Hematopoietic multipotent progenitor cell treated with erythropoietin and hydrocortisone succinate and interleukin-3 and kit ligand, for 6 days (in vitro differentiated cells): ENCODE data around the gene FCRL3.

Experiments
- DNase-seq: peaks from one replicate; pipeline ENCODE4 v3.0.0-alpha.2; 2015

FCRL3 gene

DNA sequence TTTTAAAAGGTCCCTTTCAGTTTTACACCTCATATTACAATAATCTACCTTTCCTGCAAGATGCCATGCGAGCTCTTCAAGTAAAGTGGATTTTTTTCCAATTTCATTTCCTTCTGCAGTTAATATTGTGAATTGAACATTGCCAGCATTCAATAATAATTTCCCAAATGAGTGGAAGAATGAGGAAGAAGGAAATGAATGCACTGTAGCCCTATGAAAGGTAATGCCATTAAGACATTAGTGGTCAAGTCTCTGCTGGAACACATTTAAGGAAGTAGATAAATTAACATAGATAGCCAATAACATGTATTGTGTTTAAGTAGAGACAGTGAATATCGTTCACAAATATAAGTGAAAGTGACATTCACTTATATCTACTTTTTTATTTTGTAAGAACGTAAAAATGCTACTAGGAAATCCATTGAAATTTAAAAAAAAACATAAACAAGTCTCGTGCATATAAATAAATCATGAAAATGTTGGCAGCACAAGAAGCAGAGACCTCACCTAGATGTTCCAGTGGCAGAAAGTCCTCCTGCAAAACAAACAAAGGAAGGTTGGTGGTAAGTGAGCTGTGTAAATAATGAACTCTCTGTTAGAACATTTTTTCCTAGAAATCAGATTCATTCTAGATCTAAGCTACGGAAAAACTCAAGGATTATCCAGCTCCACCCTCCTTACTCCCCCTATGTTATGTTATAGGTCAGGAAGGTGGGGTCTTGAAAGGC lies 17.7 kb downstream of the FCRL3 start:
- DNase-seq = no peak

DNA sequence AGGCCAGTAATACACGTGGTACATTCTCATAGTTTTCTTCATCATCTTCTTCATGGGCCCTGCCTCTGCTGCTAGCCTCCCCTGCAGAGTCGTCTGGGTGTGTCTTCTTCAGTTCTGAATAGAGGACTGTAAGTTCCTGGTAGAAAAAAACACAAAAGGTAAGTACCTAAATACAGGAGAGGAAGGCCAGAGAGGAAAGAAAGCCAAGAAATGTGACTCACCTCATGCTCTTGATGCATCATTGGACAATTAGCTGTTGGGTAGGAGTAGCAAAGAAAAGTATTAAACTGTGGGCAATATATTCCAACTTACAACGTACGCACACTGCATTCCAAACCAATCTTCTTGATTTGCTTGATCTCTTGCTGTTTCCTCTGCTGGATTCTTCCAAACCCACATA lies 21.8 kb downstream of the FCRL3 start:
- DNase-seq = no peak

DNA sequence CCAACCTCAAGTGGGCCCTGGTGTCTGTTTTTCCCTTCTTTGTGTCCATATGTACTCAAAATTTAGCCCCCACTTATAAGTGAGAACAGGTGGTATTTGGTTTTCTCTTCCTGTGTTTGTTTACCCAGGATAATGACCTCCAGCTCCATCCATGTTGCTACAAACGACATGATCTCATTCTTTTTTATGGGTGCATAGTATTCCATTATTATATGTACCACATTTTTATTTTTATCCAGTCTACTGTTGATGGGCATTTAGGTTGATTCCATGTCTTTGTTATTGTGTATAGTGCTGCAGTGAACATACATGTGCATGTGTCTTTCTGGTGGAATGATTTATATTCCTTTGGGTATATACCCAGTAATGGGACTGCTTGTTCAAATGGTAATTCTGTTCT lies 27.6 kb downstream of the FCRL3 start:
- DNase-seq = no peak

DNA sequence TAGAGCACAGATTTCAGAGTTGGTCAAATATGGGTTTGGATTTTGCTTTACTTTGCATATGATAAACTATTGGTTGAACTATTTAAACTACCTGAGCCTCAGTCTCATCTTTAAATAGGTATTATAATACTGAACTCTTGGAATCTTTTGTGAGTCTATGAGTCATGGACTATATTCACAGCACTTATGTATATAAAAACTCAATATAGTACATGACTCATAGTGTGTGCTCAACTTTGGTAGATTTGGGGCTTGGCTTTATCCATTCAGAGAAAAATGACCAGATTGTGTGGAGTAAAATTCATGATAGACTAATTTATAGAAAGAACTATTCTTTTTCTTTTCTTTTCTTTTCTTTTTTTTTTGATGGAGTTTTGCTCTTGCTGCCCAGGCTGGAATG lies 28.7 kb downstream of the FCRL3 start:
- no peak for DNase-seq

DNA sequence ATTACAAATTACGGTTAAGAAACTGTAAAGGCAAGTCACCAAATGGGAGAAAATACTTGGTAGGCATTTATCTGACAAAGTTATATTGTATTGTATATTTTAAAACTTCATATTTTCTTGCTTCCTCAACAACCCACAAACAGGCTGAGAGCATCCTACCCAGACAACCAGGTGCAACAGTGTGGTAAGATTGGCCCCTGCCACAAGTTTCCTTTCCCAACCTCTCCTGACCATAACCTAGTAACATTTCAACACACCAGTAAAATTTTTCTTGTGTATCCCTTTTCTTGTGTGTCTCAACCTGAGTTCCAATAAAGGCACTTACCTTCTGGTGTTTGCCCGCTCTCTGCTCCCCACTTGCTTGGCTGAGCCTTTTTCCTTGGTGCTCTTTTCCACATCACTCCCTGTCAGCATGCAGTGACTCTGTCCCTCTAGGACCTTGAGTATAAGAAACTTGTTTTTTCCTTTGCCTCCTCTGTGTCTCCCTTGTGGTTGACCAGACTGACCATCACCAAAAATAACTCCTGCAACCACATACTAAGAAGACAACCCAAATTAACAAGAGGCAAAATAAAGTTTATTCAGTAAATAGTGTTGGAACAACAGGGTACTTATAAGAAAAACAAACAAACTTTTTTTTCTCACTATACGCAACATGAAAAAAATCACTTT lies 40.9 kb downstream of the FCRL3 start:
- DNase-seq = peak; percentile 5

DNA sequence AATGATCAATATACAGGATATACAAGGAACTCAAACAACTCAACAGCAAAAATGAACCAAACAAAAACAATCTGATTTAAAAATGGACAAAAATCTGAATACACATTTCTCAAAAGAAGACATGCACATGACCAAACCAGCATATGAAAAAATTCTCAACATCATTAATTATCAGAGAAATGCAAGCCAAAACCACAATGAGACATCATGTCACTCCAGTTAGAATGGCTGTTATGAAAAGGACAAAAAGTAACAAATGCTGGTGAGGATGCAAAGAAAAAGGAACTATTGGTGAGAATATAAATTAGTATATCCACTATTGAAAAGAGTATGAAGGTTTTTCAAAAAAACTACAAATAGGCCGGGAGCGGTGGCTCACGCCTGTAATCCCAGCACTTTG lies 42.0 kb downstream of the FCRL3 start:
- DNase-seq = no peak

DNA sequence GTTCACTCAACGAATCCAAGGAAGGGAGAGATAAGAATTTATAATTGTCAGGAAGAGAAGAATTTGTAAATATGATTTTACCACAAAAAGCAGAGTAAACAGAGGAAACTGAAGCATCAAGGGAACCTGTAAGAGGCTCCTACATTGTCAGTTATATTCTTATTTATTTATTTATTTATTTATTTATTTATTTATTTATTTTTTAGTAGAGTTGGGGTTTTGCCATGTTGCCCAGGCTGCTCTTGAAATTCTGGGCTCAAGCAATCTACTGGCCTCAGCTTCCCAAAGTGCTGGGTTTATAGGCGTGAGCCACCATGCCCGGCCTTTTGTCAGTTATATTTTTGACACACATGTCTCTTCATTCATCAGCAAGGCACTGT lies 47.1 kb downstream of the FCRL3 start:
- DNase-seq = no peak

DNA sequence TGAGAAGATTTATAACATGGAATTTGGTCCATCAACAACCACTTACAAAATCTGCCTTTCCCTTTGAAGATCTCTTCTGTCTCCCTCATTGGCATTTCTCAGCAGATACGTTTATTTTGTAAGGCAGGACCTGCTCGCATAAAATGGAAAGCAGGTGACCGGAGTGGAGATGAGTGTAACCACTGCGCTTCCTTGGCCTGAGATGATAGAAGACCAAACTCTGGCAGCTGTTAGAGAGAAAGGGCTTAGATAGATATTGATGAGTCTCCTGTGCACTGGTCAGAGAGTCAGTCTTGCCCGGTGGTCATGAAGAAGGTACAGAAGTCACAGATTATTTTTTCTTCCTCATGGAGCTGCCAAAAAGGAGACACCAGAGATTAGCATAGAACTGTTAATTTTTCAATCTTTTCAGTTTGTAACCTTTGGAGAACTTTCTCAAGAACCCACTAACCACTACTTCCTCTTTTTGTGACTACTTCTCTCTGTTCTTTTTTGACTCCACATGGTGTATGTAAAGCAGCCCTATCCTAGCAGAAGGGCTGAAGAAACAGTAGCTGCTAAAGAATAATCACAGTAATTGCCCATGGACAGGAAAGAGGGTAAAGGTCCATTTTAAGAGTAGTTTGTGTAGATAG lies 47.6 kb downstream of the FCRL3 start:
- peak; percentile 76 for DNase-seq

DNA sequence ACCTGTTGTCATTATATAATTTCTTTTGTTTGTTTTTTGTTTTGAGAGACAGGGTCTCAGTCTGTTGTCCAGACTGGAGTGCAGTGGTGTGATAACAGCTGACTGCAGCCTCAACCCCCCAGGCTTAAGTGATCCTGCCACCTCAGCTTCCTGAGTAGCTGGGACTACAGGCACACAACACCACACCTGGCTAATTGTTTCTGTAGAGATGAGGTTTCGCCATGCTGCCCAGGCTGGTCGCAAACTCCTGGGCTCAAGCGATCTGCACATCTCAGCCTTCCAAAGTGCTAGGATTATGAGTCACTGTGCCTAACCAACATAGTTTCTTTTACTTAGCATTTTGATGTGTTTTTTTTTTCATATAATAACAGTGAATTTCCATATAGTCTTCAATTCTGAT lies 52.3 kb downstream of the FCRL3 start:
- no peak for DNase-seq

DNA sequence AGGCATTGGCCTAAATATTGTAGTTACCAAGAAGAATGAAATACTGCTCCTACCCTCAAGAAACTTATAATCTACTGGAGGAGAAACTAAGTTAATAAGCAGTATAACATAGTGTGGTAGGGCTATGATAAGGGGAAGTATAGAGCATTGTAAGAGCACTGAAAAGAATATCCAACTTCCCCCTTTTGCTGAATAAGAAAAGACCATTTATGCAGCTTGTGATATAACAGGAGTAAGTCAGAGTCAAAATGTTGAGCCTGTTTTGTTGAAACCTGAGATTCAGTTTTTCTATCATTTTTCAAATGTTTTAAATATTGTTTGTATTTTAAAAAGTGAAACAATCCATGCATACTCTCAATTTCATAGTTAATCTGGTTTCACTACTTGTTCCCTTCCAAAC lies 54.4 kb downstream of the FCRL3 start:
- DNase-seq = peak; percentile 37

DNA sequence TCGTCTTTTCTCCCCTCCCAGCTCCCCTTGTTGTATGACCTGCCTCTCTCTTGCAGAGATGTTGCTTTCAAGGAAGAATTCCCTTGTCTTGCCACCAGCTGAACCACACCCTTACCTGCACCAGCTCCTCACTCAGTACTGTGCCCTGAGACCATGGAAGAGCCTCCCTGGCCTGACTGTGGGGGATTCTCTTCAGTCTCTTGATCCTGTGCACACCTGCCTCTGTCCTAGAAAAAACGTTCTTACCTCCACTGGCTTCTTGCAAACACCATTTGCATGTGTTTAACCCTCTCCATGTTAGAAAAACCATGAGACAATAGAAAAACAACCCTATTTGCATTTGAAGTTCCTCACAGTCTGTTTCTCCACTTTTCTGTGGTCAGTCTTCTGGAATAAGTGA lies 59.4 kb downstream of the FCRL3 start:
- no peak for DNase-seq

DNA sequence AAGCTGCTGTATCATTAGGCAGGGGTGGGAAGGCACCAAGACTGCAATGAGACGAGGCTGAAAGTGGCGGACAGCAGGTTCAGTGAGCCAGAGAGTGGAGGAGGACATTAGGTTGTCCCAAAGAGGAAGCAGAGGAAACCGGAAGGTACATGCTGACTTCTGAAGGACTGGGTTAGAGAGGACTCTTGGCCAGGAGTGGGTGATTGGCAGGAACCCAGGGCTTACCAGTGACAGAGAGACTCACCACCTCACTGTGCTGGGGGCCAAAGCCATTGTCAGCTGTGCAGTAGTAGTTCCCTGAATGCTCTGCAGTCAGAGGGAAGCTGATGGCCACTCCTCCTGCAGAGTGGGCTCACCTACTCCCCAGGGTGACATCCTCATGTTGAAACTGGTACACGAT lies 60.8 kb downstream of the FCRL3 start:
- DNase-seq = no peak

DNA sequence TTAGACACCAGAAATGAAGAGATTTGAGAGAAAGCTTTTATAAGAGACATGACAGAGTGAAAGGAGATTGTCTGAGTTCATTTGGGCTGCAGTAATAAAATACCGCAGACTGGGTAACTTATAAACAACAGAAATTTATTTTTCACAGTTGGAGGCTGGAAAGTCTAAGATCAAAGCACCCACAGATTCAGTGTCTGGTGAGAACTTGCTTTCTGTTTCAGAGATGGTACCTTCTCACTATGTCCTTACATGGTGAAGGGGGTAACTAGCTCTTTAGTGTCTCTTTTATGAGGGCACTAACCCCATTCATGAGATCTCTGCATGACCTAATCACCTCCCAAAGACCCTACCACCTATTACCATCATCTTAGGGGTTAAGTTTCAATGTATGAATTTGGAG lies 71.8 kb downstream of the FCRL3 start:
- DNase-seq = no peak
